SKM-1 treated with dmso at 0.1 percent for 144 hours (cell line): ENCODE data around the gene ABITRAM.
"Not testable (repeated sequence)": the region's sequence is repeated elsewhere in the genome, so short reads cannot be mapped to it uniquely, and the experiment has no call there.

ENCODE experiments used
- DNase-seq: peaks from one replicate; lab custom pipeline; 2025; ENCODE audit not compliant: unreplicated experiment; lab: John Stamatoyannopoulos, UW

ABITRAM gene

GRCh38 chr9:108924466-108924865 is 9.7 kb upstream of the ABITRAM start:
- no peak for DNase-seq

DNA sequence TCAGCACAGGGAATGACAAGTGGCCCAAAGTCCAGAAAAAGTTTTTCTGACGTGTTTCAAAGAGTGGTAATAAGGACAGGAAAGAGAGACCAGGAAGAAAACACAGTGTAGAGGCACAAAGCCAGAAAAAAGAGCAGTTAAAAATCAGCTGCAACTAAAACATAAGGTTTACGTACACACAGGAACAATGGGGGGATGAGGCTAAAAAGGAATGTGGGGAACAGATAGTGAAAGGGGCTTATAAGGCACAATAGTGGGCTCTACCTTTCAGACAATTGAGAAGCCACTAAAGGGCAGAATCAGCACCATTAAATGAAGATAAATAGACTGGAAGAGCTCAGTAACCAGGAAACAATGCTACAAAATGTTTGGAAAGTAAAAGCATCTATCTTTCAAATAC is 5.8 kb upstream of the ABITRAM start:
- no peak for DNase-seq

DNA sequence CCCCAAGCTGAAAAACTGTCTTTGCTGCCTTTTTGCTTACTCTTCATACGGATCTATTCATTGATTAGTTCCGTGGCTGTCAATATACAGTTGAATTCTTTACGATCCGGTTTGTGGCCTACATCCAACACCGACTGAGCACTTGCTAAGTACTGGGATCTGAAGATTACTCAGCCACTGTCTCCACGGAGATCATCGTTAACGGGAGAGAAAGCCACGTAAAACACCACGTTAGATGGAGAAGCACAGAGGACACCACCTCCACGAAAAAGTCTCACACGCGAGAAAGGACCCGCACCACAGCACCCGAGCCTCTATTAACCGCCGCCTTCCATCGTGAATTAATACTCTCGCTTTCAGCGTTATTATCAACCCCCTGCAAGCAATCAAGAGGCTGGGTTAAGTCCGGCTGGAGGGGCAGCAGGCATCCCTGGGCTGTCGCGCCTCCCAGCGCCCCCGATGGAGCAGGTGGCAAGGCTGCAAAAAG is 926 bp upstream of the ABITRAM start:
- no peak for DNase-seq

DNA sequence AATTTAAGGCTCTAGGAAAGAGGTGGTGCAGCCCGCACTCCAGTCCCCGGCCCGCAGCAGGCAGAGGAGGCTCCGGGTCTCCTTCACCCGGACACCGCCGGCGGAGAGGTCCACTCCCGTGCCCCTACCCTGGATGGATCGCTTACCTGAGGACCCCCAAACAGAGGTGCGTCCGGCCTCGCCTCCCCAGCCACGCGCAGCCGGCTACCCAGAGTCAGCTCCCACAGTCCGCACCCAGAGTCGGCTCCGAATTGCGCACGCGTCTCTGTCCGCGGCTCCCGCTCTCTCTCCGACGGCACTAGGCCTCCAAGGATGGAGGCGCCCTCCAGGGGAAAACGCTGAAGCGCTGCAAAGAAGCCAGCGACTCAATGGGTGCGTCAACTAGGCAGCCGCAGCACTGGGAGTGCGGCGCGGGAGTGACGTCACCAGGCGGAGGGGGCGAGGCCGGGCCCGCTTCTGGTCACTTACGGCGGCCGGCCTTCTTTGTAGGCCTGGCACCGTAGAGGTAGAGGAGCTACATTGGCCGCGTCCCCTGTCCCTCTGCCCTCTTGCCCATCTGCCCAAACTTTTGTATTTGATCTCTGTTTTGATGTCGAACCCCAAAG is 380 bp upstream of the ABITRAM start, which contains the start of gene ELP1:
Gene ELP1 (minus strand): TSS at position 407 of the 605 bp plus-strand sequence. CDS start 2,978 bp downstream, outside the sequence.
- DNase-seq, result peak; percentile 48

DNA sequence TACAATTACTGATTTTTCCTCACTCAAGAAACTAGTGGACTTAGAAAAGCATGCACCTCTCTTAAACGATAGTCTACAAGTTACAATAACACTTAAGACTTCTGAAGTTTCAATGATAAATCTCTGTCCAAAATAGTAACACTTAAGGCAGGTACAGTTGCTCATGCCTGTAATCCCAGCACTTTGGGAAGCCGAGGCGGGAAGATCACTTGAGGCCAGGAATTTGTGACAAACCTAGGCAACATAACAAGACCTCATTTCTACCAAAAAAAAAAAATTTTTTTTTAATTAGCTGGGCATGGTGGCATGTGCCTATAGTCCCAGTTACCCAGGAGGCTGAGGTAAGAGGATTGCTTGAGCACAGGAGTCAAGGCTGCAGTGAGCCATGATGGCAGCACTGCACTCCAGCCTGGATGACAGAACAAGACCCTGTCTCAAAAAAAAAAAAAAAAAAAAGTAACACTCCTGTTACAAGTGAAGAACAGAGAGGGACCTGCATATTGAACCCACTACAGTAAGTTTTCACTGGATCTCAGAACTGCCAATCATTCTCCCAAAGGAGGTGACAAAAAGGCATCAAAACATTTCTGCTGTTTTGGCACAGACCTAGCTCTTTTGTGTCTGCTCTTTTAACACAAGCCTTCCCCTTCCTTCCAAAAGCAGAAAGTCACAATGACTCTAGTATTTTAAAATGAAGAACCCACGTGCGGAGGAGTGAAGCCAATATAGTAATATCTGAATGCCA is 3.5 kb downstream of the ABITRAM start:
- DNase-seq, result no peak

GRCh38 chr9:108939975-108940374 is 5.8 kb downstream of the ABITRAM start:
- no peak for DNase-seq

GRCh38 chr9:108950168-108950567 is 16.0 kb downstream of the ABITRAM start:
- DNase-seq, result no peak

- no peak for DNase-seq
Observed at GRCh38 chr9:108951578-108951977, 17.4 kb downstream of the ABITRAM start.

DNA sequence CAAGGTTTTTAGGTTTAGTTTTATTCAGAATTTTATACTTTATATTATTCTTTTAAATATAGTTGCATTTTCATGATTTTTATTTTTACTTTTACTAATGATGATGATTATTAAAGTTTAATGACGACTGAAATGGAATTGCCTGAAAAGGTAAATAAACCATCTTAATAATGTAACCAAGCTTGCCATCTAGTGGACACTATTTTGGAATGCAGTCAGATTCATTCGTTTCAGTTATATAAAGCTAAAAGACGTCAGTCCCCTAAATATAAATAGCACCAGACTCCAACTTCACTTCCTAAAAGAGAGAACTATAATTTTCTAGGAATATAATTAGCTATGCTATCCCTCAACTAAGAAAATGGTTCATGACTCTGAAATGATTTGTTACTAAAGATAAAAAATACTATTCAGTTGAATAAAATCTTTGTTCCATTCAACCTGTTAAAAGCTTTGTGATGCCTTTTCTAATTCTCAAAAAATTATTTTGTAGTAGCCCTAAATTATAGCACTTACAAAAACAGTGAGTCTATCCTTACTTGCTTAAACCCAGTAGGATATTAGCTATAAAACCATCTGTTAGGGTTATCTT is 19.9 kb downstream of the ABITRAM start:
- no peak for DNase-seq

DNA sequence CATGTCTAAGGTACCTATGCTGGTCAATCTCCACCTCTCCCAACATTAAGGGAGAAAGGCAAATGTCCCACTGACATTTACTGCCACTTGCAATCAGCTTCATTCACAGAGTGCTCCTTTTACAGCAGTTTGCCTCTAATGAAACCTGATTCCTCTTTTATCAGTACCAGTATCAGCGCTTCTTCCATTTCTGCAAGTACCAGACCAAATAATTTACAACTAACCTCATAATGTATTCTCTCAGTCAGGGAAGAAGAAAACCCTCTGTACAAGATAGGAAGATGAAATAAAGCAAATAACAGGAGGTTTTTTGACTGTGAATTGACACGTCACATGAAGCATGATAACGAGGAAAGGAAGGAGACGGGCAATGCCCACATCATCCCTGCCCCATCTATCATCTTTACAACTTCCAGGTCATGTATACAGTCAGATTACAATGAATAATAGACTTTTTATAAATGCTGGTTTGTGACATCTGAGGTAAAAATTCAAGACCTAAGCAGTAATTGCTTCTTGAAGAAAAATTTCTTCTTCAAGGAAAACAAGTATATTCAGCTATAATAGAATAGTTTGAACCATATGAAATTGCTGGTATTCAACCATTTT is 21.9 kb downstream of the ABITRAM start:
- DNase-seq, result no peak

GRCh38 chr9:108956631-108957026 is 22.4 kb downstream of the ABITRAM start:
- no peak for DNase-seq

DNA sequence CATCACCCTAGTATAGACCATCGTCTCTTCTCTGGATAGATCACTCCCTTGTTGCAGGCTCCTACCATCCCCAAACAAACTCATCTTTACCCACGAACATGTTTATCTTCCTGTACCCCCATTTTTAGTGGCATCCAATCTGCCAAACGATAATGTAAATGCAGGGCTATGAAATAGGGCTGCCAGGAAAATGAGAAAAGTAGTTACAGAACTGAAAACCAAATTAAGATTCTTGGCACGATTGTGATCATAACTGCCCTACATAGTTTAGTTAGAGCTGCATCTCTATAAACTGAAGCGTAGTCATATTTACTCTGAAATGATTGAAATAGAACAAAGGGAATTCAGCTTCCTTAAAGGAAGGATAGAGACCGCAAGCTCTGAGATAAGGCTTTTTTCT is 26.1 kb downstream of the ABITRAM start:
- DNase-seq, result no peak

- DNase-seq, result no peak
Observed at GRCh38 chr9:108961151-108961550, 27.0 kb downstream of the ABITRAM start.

DNA sequence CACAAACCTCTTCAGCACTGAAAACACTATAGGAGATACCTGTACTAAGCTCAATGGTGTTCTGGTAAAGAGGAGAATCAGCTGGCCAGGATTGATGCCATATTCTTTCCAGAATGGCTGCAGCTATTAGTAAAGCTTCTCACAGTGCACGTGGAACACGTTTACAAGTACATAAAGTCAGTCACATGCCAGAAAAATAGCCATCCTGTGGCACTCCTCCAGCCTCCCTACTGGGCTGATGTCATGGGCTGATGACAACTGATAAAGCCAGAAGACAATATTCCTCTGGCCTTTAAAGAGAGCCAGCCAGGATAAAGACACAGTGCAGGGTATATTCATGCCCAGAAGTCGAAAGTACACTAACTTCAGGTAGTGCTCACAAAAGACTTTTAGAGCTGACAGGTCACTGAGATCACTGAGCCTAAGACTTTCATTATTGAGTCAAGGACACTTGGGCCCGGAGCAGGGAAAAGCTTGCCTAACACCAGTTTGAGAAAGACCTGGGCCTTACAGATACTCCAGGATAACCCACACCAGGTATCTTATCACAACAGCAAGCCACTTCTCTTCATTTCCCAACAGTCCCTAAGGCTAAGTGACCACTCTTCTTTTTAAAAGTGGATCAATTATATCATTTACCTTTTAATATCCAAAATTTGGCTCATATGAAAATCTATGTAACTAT is 29.4 kb downstream of the ABITRAM start:
- no peak for DNase-seq

DNA sequence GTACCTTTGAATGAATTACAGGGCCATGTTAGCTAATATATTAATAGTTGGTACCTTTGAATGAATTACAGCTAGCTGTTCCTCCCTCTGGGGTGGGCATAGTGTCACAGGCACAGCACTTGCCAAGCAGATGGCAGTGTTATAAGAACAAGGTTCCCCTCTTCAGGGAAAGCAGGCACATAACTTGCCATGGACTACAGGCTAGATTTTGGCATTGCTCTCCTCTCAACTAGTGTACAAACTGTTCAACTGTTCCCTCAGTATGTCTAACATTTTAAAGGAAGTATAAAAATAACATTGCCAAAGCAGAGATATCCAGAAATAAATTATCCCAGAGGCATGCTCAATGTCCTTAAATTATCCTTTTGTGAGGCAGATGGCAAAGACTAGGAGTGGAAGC is 33.7 kb downstream of the ABITRAM start:
- no peak for DNase-seq

- not testable (repeated sequence) for DNase-seq
Observed at GRCh38 chr9:108971392-108971791, 37.2 kb downstream of the ABITRAM start.

DNA sequence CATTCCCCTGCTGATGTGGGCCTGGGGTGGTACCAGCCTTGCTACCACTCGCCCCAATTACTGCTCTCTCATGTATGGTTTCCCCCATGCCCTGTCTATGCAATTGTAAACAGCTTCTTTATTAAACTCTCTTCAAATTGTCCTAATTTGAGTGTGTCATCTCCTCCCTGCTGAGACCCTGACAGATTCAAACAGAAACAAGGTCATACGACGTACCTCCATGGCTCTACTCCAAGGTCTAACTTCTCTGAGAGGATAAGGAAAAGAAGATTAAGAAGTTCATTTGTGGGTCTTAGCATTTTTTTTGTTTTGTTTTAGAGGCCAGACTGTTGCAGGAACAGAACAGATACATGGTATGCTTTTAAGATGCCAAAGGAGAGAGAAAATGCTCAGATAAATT is 38.0 kb downstream of the ABITRAM start:
- no peak for DNase-seq

DNA sequence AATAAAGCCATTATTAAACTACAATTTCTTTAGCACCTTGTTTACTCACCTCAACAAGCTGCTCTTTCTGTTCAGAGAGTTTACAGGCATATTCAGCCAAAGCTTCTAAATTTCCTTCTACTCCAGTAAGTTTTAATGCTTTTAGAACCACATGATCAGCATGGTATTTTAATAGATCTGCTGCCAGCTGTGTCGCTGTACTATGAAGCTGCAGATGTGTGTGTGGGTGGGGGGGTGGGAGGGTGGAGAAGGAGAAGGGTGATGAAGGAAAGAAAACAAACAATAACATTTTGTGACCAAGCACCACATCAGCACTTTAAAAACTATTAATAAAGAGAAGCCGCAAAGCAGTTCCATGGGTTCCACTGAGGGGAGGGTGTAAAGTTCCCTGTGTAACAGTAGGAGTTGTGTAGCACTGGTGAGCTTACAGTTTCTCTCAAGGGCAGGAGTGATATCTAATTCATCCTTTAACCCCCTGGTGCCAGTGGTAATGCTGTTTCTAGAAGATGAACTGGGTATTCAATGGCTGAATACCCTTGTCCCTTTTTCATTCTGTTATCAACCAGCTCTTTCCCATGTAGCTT is 38.5 kb downstream of the ABITRAM start:
- DNase-seq, result no peak

DNA sequence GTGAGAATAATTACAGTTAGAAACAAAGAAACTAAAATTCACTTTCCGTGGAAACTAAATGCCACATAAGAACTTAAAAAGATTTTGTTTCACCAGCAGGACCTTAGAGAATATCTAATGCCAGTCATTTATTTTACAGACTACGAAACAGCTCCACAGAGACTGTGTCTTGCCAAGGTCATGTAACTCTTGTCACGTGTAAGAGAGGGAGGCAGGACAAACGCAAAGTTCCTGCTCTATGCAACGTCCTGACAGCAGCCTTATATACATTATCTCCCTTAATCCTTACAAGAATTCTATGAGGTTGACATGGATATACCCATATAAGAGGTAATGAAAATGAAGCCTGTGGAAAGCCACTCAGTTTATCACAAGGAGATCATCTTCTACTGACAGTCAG is 39.7 kb downstream of the ABITRAM start:
- DNase-seq, result no peak

- DNase-seq, result no peak
Observed at GRCh38 chr9:108978205-108978604, 44.0 kb downstream of the ABITRAM start.

GRCh38 chr9:108980893-108981292 is 46.7 kb downstream of the ABITRAM start:
- DNase-seq, result no peak
